Measurements from ENCODE around the gene PARN. TPM values are rescaled to one million over a fixed set of nuclear protein-coding genes. Genes with fewer than 3 reads are reported as not detected.
"Not testable (repeated sequence)": the region's sequence is repeated elsewhere in the genome, so short reads cannot be mapped to it uniquely, and the experiment has no call there.

The PARN gene
- polyA plus RNA-seq, 1 donor from 2014 or later = 22.3 TPM

DNA sequence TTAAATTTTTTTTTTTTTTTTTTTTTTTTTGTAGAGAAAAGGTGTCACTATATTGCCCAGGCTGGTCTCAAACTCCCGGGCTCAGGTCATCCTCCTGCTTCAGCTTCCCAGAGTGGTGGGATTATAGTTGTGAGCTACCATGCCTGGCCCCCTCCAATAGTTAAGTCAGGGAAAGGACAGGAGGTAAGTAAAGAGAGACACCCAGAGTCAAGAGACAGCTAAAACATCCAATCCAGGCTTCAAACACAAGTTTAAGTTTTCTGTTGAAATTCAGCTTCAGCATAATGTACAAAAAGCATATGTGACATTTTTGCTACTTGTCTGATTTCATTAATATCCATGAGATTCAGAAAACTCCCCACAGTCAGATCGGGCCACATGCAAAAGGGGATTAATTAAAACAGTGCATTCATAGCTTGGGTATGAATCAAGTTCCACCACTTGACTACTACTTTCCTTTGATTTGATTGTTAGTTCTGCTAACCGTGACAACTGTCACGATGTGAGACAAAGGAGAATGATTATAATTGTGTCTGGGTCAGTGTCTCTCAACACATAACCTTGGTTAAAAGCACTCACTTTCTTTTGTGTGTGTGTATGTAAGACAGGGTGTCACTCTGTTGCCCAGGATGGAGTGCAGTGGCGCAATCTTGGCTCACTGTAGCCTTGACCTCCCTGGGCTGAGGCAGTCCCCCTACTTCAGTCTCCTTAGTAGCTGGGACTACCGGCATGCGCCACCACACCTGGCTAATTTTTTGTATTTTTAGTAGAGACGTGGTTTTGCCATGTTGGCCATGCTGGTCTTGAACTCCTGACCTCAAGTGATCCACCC is 184.9 kb downstream of the PARN start:
- no peaks in the 10 kb centered on the region for H3K79me2 ChIP-seq (replicated peaks; ENCODE audit: insufficient read depth, low read length)
- no peaks in the 10 kb centered on the region for H3K9me3 ChIP-seq (ENCODE audit: low read length)
- no peaks in the 10 kb centered on the region for H3K27me3 ChIP-seq (ENCODE audit: insufficient read depth, low read depth, low read length)
- no peaks in the 10 kb centered on the region for H4K20me1 ChIP-seq (ENCODE audit: insufficient read depth)
- no peak overlapping the region for H3K4me3 ChIP-seq (ENCODE audit: low read length)
- no peaks in the 10 kb centered on the region for H3K36me3 ChIP-seq (ENCODE audit: insufficient read depth, low read length)
- H3F3A ChIP-seq (ENCODE audit: insufficient read depth, low read length, poor library complexity, severe bottlenecking) = no peaks in the 10 kb centered on the region
- H2AFZ ChIP-seq (ENCODE audit: low read depth, low read length) = no peak overlapping the region
- H3K4me2 ChIP-seq (ENCODE audit: low read length) = no peak overlapping the region
- H3K9me2 ChIP-seq (ENCODE audit: insufficient read depth, low read length) = no peaks in the 10 kb centered on the region
- H3K9ac ChIP-seq (ENCODE audit: low read length) = no peak overlapping the region
- no peak overlapping the region for H3K27ac ChIP-seq (ENCODE audit: low read length)
- no peak for TF ChIP-seq RAD21 (conservative IDR thresholded peaks at IDR 0.05)

DNA sequence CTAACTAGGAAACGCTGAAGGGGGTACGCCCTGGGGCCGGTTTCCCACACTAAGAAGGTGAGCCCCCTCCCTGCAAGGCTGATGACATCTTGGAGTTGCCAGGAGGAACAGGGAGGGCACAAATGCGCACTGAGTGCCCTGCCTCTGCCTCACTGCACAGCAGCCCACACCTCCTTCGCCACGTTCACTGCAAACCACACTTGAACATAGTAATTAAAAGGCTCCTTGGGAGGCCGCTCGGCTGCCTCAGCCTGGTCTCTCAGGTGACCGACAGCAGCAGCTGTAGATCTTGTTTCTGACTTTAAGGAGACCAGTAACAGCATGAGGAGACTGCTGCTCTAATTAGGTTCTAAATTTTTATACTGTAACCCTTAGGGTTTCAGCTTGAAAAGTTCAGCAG is 188.5 kb downstream of the PARN start:
- H3K27me3 ChIP-seq (ENCODE audit: insufficient read depth, low read depth, low read length) = not testable (repeated sequence)

DNA sequence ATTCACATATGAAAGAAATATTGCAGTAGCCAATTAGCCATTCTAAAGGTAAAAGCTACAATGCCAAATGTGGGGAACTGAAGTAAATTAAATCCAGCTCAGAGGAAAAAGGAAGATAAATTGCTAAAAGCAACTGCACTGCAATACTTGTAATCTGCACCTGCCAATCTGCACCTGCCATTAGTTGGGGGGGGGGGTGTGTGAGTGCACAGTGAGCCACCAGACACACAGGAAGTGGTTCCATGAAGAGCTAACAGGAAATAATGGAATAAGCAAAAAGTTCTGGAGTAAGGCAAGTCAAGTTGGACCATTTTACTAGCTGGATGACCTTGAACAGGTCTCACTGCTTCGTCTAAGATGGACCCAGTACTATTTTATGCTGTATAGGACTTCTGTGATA is 191.8 kb downstream of the PARN start:
- no peak overlapping the region for H3K4me2 ChIP-seq (ENCODE audit: low read length)
- H3K27me3 ChIP-seq (ENCODE audit: insufficient read depth, low read depth, low read length) = no peaks in the 10 kb centered on the region
- H3K9ac ChIP-seq (ENCODE audit: low read length) = no peak overlapping the region
- H3K36me3 ChIP-seq (ENCODE audit: insufficient read depth, low read length) = no peaks in the 10 kb centered on the region
- no peak overlapping the region for H3K27ac ChIP-seq (ENCODE audit: low read length)
- no peaks in the 10 kb centered on the region for H4K20me1 ChIP-seq (ENCODE audit: insufficient read depth)
- no peaks in the 10 kb centered on the region for H3K79me2 ChIP-seq (replicated peaks; ENCODE audit: insufficient read depth, low read length)
- no peaks in the 10 kb centered on the region for H3F3A ChIP-seq (ENCODE audit: insufficient read depth, low read length, poor library complexity, severe bottlenecking)
- H2AFZ ChIP-seq (ENCODE audit: low read depth, low read length) = no peak overlapping the region
- TF ChIP-seq EZH2 (IDR thresholded peaks at IDR 0.05; ENCODE audit: borderline replicate concordance, insufficient read depth, low read length, poor library complexity, severe bottlenecking) = no peak
- H3K9me2 ChIP-seq (ENCODE audit: insufficient read depth, low read length) = no peaks in the 10 kb centered on the region
- H3K4me3 ChIP-seq (ENCODE audit: low read length) = no peak overlapping the region
- no peaks in the 10 kb centered on the region for H3K9me3 ChIP-seq (ENCODE audit: low read length)

More for the DNA sequence above, 188.5 kb downstream of the PARN start:
- not testable (repeated sequence) for H3K9ac ChIP-seq (ENCODE audit: low read length); H3F3A ChIP-seq (ENCODE audit: insufficient read depth, low read length, poor library complexity, severe bottlenecking); H3K9me2 ChIP-seq (ENCODE audit: insufficient read depth, low read length); H3K79me2 ChIP-seq (replicated peaks; ENCODE audit: insufficient read depth, low read length); H3K9me3 ChIP-seq (ENCODE audit: low read length); H2AFZ ChIP-seq (ENCODE audit: low read depth, low read length); H3K4me3 ChIP-seq (ENCODE audit: low read length); H4K20me1 ChIP-seq (ENCODE audit: insufficient read depth); H3K4me2 ChIP-seq (ENCODE audit: low read length); H3K36me3 ChIP-seq (ENCODE audit: insufficient read depth, low read length); H3K27ac ChIP-seq (ENCODE audit: low read length)

DNA sequence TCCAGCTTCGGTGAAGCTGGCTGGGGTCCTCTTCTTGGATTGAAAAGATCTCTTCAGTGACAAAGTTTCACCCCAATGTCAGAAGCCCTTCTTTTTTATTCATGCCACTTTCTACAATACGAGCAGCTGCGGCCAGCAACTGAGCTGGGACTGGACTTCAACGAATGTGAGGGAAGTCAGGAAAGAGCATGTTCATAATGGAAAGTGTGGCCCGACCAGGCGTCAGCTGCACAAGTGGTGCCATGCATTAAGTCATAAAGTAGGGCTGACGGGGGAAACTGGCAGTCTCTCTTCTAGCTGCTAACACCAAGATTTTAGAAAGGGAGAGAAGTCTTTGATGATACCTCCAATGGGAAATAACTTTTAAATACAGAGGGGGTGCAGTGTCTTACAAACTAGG is 192.6 kb downstream of the PARN start:
- Histone ChIP-seq H3K9me2 (ENCODE audit: insufficient read depth, low read length) (no peaks in the 10 kb centered on the region), H3F3A (ENCODE audit: insufficient read depth, low read length, poor library complexity, severe bottlenecking) (no peaks in the 10 kb centered on the region), H3K9me3 (ENCODE audit: low read length) (no peaks in the 10 kb centered on the region), H3K79me2 (replicated peaks; ENCODE audit: insufficient read depth, low read length) (no peaks in the 10 kb centered on the region), H3K27me3 (ENCODE audit: insufficient read depth, low read depth, low read length) (no peaks in the 10 kb centered on the region), H3K27ac (ENCODE audit: low read length) (no peak overlapping the region), H4K20me1 (ENCODE audit: insufficient read depth) (no peaks in the 10 kb centered on the region), H2AFZ (ENCODE audit: low read depth, low read length) (no peak overlapping the region), H3K4me2 (ENCODE audit: low read length) (no peak overlapping the region), H3K9ac (ENCODE audit: low read length) (no peak overlapping the region), H3K36me3 (ENCODE audit: insufficient read depth, low read length) (no peaks in the 10 kb centered on the region), H3K4me3 (ENCODE audit: low read length) (no peak overlapping the region)
- TF ChIP-seq, protein P1, sequence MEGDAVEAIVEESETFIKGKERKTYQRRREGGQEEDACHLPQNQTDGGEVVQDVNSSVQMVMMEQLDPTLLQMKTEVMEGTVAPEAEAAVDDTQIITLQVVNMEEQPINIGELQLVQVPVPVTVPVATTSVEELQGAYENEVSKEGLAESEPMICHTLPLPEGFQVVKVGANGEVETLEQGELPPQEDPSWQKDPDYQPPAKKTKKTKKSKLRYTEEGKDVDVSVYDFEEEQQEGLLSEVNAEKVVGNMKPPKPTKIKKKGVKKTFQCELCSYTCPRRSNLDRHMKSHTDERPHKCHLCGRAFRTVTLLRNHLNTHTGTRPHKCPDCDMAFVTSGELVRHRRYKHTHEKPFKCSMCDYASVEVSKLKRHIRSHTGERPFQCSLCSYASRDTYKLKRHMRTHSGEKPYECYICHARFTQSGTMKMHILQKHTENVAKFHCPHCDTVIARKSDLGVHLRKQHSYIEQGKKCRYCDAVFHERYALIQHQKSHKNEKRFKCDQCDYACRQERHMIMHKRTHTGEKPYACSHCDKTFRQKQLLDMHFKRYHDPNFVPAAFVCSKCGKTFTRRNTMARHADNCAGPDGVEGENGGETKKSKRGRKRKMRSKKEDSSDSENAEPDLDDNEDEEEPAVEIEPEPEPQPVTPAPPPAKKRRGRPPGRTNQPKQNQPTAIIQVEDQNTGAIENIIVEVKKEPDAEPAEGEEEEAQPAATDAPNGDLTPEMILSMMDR (IDR thresholded peaks at IDR 0.05; ENCODE audit: poor library complexity, severe bottlenecking) = no peak
- TF ChIP-seq EP300 (conservative IDR thresholded peaks at IDR 0.05; ENCODE audit: poor library complexity, severe bottlenecking) (no peak), TAF1 (IDR thresholded peaks at IDR 0.05; ENCODE audit: low read depth) (no peak), RAD21 (conservative IDR thresholded peaks at IDR 0.05) (no peak), MXI1 (conservative IDR thresholded peaks at IDR 0.05; ENCODE audit: poor library complexity, severe bottlenecking) (no peak), POLR2AphosphoS5 (IDR thresholded peaks at IDR 0.05) (no peak), EZH2 (IDR thresholded peaks at IDR 0.05; ENCODE audit: borderline replicate concordance, insufficient read depth, low read length, poor library complexity, severe bottlenecking) (no peak), SMC3 (conservative IDR thresholded peaks at IDR 0.05; ENCODE audit: poor library complexity) (no peak)
- TF ChIP-seq, protein P2, sequence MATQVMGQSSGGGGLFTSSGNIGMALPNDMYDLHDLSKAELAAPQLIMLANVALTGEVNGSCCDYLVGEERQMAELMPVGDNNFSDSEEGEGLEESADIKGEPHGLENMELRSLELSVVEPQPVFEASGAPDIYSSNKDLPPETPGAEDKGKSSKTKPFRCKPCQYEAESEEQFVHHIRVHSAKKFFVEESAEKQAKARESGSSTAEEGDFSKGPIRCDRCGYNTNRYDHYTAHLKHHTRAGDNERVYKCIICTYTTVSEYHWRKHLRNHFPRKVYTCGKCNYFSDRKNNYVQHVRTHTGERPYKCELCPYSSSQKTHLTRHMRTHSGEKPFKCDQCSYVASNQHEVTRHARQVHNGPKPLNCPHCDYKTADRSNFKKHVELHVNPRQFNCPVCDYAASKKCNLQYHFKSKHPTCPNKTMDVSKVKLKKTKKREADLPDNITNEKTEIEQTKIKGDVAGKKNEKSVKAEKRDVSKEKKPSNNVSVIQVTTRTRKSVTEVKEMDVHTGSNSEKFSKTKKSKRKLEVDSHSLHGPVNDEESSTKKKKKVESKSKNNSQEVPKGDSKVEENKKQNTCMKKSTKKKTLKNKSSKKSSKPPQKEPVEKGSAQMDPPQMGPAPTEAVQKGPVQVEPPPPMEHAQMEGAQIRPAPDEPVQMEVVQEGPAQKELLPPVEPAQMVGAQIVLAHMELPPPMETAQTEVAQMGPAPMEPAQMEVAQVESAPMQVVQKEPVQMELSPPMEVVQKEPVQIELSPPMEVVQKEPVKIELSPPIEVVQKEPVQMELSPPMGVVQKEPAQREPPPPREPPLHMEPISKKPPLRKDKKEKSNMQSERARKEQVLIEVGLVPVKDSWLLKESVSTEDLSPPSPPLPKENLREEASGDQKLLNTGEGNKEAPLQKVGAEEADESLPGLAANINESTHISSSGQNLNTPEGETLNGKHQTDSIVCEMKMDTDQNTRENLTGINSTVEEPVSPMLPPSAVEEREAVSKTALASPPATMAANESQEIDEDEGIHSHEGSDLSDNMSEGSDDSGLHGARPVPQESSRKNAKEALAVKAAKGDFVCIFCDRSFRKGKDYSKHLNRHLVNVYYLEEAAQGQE (IDR thresholded peaks at IDR 0.05; ENCODE audit: borderline replicate concordance) = no peak

Measured in neural cell (in vitro differentiated cells).